ENCODE measurements around the gene AEBP1.

Gene AEBP1

GRCh38 chr7:44103923-44104859 lies at the start of gene AEBP1:
Gene AEBP1, plus strand, starts transcription at chr7:44104345. Its CDS starts 321 bp downstream, at chr7:44104666.
- no peak for DNase-seq (ENCODE audit: low spot score)

GRCh38 chr7:44056681-44057080 lies 47.5 kb upstream of the AEBP1 start:
- DNase-seq (ENCODE audit: low spot score), result no peak

GRCh38 chr7:44057181-44057848 lies 46.8 kb upstream of the AEBP1 start:
- no peak for DNase-seq (ENCODE audit: low spot score)

GRCh38 chr7:44057849-44058758 lies 46.0 kb upstream of the AEBP1 start:
- no peak for DNase-seq (ENCODE audit: low spot score)

- no peak for DNase-seq (ENCODE audit: low spot score)
Measured at GRCh38 chr7:44058759-44059218, 45.4 kb upstream of the AEBP1 start.

GRCh38 chr7:44059219-44060090 lies 44.7 kb upstream of the AEBP1 start:
- DNase-seq (ENCODE audit: low spot score), result no peak

- DNase-seq (ENCODE audit: low spot score), result no peak
Measured at GRCh38 chr7:44060091-44060947, 43.8 kb upstream of the AEBP1 start.

GRCh38 chr7:44060948-44061644 lies 43.0 kb upstream of the AEBP1 start:
- DNase-seq (ENCODE audit: low spot score), result no peak

- no peak for DNase-seq (ENCODE audit: low spot score)
Measured at GRCh38 chr7:44061645-44062179, 42.4 kb upstream of the AEBP1 start.

- DNase-seq (ENCODE audit: low spot score), result no peak
Measured at GRCh38 chr7:44062180-44062902, 41.8 kb upstream of the AEBP1 start.

- DNase-seq (ENCODE audit: low spot score), result no peak
Measured at GRCh38 chr7:44062903-44063295, 41.2 kb upstream of the AEBP1 start.

GRCh38 chr7:44063547-44063893 lies 40.6 kb upstream of the AEBP1 start:
- DNase-seq (ENCODE audit: low spot score), result no peak

GRCh38 chr7:44063894-44064651 lies 40.1 kb upstream of the AEBP1 start:
- DNase-seq (ENCODE audit: low spot score), result no peak

- no peak for DNase-seq (ENCODE audit: low spot score)
Measured at GRCh38 chr7:44064791-44065430, 39.2 kb upstream of the AEBP1 start.

GRCh38 chr7:44065431-44066110 lies 38.6 kb upstream of the AEBP1 start, which contains the start of gene PGAM2:
Gene PGAM2, minus strand, starts transcription at chr7:44065567. Its CDS starts 38 bp downstream, at chr7:44065529.
- peak; percentile 35 for DNase-seq (ENCODE audit: low spot score)

- no peak for DNase-seq (ENCODE audit: low spot score)
Measured at GRCh38 chr7:44066111-44066460, 38.1 kb upstream of the AEBP1 start.
